GM21526 (cell line): ENCODE data around the gene SMIM35.

Experiments
- ATAC-seq: cut with Tn5 transposase; IDR thresholded peaks from one replicate; pipeline ENCODE4 v1.9.1; 2021; ENCODE audit warnings: moderate library complexity; ENCODE audit not compliant: unreplicated experiment, low FRiP score

Gene SMIM35

DNA sequence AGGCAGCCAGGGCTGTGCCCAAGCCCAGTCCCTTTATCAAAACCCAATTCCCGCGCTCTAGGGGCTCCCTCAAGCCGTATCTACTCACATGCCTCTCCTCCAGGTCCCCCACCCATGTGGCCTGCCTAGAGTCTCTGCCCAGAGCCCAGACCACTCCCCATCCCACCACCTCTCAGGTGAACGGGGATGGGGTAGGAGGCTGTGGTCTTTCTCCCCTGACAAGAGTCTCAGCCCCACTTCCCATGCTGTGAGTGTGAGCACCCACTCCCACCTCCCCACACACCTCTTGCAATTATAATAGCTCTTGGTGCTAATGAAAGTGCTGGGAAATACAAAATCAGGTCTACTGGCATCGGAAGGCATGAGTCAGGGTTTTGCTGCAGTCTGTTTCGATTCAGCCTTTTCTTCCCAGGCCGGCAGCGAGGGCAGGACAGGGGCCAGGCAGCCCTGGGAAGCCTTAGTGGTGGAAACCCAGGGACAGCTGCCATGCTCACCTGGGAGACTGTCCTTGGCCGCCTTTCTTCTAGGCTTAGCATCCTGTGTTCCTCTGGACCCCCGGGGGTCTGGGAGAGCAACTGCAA is 26.6 kb downstream of the SMIM35 start:
- ATAC-seq = no peak

DNA sequence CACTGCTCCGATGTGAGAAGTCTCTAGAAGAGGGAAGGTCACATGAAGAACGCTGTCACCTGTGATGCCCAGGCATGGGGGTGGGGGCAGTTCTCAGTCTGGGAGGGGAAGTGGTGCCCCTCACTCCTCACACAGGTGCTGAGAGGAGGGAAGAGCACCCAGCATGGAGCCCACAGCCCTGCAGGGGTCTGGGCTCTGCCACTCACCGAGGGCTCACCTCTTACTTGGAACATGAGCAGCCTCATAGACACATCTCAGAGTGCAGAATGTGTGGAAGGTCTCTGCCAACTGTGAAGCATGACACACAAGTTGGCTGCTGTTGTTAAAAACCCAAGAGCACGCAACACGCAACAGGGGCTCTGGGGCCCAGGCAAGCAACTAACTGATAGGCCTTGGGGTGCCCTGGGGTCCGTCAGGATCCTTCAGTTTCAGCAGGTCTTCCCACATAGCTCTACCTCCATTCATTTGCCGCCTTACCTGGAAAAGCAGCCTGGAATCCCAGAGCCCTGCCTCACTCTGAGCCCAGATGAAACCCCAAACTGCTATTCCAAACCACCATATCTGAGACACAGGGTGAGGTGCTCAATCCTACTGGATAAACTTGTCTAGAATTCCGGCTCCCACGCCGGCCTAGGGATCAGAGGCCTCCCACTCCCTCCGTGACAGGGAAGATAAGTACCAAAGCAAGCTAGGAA is 27.4 kb downstream of the SMIM35 start:
- no peak for ATAC-seq

- no peak for ATAC-seq
Measured at GRCh38 chr11:118058311-118059245, 28.2 kb downstream of the SMIM35 start.

DNA sequence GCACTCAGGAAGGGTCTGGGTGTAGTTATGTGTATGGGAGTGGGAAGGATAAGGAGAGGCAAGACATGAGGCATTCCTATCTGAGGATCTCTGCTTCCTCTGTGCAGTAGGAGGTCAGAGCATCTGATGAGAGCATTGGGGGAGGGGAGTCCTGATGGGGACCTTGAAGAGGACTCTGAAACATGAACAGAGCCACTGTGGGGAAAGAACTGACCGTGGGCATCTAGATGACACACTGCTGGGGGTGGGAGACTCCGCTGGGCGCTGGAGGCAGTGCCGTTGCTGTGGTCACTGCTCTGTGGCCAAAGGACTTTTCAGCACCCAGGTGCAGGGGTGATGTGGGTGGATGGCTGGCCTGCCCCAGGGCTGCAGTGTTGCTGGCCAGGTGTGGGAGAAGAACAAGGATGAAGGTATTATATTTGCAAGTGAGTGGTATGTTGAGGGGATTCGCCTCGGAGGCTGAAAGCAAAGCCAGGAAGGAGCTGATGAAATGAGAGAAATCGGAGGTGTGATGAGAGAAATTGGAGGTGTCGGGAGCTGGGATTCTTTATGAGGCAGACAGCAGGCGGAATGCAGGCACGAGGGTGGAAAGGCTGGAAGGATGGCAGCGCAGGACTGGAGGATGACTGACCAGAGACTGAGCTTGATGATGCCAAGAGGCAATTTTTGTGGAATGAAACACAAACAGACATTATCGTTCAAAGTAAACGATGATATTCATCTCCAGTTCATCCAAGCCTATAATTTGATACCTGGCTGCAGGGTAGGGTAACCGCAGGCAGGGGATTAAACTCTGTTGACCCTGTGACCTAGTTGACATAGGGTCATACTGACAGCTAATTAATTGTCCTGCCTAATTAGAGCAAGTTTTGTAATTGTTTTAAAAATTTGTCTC is 29.3 kb downstream of the SMIM35 start:
- ATAC-seq = no peak

DNA sequence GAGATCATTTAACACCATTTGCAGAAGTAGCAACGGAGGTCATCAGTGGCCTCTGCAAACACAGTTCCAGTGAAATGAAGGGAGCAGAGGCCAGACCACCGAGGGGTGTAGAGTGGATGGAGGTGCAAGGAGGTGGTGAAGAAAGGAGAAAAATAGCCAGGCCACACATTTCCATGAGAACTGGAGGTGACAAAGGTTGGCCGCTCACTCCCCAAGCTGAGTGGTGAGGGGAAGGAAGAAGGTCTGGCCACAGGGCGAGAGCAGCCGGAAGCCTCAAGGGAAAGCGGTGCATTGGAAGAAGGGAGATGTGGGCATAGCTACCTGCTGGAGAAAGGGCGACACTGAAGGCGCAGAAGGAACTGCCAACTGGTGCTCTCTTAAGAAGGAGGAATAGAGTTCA is 30.0 kb downstream of the SMIM35 start:
- no peak for ATAC-seq

GRCh38 chr11:118055966-118056365 is 30.8 kb downstream of the SMIM35 start:
- ATAC-seq = no peak

- ATAC-seq = no peak
Measured at GRCh38 chr11:118054712-118055640, 31.8 kb downstream of the SMIM35 start.

- ATAC-seq = no peak
Measured at GRCh38 chr11:118052581-118053206, 34.1 kb downstream of the SMIM35 start.

- no peak for ATAC-seq
Measured at GRCh38 chr11:118051611-118052461, 34.9 kb downstream of the SMIM35 start.

- ATAC-seq = no peak
Measured at GRCh38 chr11:118051136-118051610, 35.6 kb downstream of the SMIM35 start.

GRCh38 chr11:118050208-118050891 is 36.4 kb downstream of the SMIM35 start:
- ATAC-seq = no peak

- ATAC-seq = no peak
Measured at GRCh38 chr11:118049771-118050170, 37.0 kb downstream of the SMIM35 start.

- ATAC-seq = no peak
Measured at GRCh38 chr11:118048472-118049370, 38.0 kb downstream of the SMIM35 start.

DNA sequence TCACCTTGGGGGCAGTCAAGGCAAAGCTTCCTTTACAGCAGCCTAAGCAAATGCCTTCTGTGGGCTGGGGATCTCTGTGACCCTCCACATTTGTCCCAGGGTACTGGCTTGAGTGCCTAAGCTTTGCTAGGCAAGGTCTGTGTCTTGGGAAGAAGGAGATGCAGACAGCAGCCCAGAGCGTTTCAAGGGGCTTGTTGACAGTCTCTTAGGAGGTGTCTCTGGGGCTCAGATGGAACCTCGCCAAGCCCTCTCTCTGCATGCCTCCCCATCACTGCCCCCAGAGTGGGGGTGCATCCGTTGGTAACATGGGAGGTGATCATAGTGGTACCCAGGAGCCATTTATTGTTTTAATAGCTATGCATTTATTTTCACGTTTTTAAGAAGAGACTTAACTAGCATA is 39.0 kb downstream of the SMIM35 start:
- no peak for ATAC-seq

DNA sequence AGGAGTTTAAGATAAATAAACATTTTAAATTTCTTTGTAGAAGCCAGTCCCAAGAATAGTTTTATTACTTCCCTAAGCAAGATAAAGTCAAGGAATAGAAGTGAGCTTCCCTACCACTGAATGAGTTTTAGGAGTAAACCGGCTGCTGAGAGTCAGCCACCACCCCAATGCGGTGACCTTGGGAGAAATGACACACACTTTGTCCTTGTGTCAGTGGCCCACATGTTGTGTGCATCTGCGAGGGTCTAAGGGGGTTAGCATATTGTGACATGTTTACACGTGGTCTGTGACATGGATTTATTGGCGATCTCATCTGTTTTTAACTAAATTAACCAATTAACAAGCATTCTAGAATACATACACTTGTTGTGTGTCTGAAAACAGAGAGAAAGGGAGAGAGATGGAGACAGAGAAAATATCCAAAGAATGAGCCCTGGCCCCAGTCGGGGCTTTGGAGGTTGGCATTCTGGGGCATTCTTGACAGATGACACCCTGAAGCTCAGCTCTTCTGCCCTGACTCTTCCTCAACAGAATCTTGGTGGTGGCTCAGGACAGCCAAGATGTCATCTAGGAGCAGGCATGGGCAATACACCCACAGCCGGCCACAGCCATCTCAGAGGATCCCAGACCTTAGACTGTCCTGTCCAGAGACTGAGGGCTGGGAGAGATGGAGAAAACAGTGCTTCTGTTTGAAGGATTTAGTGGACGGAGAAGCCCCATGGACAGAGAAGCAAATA is 39.6 kb downstream of the SMIM35 start:
- no peak for ATAC-seq
